ENCODE measurements around the gene DNM2.

DNA sequence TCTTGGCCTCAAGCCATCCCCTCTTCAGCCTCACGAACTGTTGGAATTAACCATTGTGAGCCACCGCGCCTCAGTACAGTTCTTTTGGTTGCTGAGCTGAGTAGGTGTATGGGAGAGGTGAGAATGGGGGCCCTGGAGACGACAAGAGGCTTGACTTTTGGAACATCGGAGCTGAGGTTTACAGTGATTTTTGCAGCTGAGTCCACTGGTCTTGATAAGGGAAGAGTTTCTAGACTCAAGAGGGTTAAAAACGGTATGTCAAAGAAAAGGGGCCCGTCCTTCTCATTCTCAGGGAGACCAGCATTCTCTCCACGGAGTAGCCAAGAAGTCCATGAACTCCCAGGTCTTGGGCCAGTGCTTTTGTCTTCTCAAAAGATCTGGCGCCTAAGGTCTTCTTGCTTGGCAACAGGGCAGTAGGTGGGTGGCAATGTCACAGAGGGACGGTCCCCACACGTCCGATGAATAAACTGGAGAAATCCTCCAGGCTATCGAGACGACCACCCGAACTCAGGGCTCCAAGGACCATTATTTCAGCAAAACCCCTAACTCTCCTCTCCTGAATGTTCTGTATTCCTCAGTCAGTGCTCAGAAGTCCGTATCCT, 23.1 kb upstream of the DNM2 start:
- TF ChIP-seq, protein P1, sequence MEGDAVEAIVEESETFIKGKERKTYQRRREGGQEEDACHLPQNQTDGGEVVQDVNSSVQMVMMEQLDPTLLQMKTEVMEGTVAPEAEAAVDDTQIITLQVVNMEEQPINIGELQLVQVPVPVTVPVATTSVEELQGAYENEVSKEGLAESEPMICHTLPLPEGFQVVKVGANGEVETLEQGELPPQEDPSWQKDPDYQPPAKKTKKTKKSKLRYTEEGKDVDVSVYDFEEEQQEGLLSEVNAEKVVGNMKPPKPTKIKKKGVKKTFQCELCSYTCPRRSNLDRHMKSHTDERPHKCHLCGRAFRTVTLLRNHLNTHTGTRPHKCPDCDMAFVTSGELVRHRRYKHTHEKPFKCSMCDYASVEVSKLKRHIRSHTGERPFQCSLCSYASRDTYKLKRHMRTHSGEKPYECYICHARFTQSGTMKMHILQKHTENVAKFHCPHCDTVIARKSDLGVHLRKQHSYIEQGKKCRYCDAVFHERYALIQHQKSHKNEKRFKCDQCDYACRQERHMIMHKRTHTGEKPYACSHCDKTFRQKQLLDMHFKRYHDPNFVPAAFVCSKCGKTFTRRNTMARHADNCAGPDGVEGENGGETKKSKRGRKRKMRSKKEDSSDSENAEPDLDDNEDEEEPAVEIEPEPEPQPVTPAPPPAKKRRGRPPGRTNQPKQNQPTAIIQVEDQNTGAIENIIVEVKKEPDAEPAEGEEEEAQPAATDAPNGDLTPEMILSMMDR (IDR thresholded peaks at IDR 0.05; ENCODE audit: low read depth, low read length, poor library complexity, severe bottlenecking): no peak
- no peak for TF ChIP-seq EZH2phosphoT487 (IDR thresholded peaks at IDR 0.05; ENCODE audit: borderline replicate concordance, low read length)
